Ovary (tissue), 3 donors: ENCODE data around the gene TMEM11.

Source experiments
- CTCF ChIP-seq, 3 donors: fragments of 450-650 bp in 2 of 3; fragments of 200-600 bp in 1 of 3; IDR thresholded peaks; one replicate each; pipeline versions ENCODE4 v1.5.1 to v1.8.0; 2016 to 2022; ENCODE audit warnings: antibody characterized with exemption in 3 of 3, mild to moderate bottlenecking in 1 of 3
- EP300 ChIP-seq: sonication (generic); formaldehyde crosslinking; IDR thresholded peaks from one replicate; pipeline ENCODE4 v1.6.1; 2017; ENCODE audit warnings: antibody characterized with exemption
- POLR2A ChIP-seq: fragments of 450-650 bp; IDR thresholded peaks from one replicate; pipeline ENCODE4 v1.6.1; 2017; ENCODE audit warnings: antibody characterized with exemption, mild to moderate bottlenecking, moderate library complexity
- donor health status: DM: no; HTN: no; CAD: no.

GRCh38 chr17:21232033-21232749 is 18.2 kb upstream of the TMEM11 start:
- no peak for TF ChIP-seq EP300
- TF ChIP-seq CTCF (IDR thresholded peaks at IDR 0.05), result no peak
- TF ChIP-seq POLR2A, result no peak
